NK-92 (cell line): ENCODE measurements around the gene KRT7.

Experiments used
- DNase-seq: peaks from one replicate; lab custom pipeline; 2025; ENCODE audit not compliant: unreplicated experiment; lab: John Stamatoyannopoulos, UW

Gene KRT7

DNA sequence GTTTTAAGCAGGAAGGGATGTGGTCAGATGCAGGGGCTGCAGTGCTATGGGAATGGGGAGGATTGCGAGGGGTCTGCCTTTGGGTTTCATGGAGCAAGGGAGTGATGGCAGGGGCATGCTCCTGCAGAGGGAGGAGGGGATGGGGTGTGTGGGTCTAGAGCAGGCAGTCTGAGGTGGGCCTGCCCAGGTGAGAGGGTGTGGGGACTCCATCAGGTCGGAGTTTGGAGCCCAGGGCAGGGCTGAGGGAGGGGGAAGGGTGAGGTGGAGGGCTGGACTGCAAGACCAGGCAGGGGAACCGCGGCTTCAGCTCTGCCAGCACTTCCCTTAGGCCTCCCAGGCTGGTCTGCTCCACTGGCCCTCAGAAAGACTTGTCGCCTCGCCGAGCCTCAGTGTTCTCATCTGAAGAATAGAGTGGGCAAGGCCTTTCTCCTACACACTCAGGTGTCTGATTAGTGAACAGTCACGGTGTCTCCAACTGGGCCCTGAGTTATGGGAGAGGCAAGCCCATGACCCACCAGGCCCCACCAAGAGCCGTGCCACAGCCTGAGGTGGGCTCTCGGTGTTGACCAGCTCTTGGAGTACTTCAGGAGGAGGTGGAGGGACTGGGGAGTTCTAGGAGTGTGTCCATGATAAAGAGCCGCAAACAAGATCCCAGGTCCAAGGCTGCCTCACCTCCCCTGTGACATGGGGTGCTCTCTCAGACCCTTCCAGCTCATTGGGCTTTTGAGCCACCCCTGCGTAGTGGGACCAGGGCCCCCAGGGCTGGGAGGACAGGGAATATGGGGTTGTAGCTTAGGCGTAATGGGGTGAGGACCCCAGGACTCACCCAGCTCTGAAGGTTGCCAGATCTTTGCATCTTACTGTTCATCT lies 21.1 kb upstream of the KRT7 start:
- DNase-seq = no peak

DNA sequence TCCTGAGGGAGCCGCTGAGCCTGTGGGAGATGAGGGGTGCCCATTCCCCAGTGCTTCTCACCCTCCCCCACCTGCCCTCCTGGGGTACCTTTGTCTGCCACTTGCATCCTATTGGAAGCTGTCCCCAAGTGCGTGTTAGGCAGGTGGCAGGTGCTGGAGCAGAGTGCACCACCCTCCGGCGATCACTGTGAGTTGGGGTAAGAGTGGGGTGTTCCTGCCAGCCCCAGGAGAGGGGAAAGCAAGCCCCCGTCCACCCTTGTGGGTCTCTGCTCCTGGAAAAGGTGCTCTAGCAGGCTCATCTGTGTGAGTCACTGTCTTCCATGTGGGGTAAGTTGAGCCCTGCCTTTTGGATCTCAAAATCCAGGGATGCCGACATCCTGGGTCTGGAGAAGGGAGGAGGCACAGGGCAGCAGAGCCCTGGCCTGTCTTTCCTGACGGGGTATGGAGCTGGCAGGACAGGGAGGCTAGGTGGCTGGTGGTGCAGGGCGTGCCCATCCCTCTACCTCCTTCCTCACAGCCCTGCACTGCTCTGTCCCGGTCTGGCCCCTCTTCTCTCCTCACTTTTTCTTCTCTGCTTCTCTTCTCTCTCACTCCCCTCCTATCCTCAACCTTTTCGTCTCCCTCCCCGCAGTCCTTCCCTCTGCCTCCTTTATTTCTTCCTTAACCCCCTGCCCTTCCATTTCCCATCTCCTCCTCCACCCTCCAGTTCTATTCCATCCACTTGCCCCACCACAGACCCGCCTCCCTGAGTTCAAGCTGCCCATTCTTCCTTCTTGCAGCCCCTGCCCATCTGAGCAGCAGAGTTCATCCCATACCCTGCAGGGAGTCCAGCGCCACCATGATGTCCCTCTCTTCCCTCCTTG lies 20.1 kb upstream of the KRT7 start:
- no peak for DNase-seq

DNA sequence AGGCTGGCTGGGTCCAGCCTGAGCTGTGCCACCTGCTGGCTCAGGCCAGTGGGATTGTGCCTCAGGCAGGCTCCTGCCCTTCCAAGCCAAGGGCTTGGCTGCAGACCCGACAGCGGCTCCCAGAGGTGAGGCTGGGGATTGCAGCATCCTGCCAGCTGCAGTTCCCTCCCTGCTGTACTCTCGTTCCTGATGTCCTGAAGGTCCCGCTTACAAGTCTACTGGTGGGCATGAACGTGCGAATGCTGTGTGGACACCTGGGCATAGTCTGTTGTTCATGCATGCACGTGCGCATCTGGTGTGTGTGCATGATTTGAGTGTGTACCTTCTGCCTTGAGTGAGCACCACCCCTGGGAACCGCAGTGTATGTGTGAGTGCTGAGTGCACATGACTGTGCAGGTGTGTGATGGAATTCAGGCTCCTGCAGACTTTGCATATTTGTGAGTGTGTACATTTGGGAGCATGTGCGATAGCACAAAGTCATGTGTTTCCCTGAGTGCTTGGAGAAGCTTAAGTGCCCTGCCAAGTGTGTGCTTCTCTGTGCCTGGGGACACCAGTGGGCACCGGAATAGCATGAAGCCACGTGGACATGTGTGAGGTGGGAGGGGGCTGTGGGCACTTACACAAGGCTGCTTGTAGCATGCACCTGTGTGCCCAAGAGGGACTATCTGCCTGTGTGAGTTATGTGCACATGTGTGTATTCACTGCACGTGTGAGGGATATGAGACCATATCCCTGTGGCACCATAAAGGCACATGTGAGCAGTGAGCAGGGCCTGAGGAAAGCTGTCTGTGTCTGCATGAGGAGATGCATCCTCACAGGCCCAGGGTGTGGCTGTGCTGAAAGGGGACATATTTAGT lies 19.3 kb upstream of the KRT7 start:
- no peak for DNase-seq

DNA sequence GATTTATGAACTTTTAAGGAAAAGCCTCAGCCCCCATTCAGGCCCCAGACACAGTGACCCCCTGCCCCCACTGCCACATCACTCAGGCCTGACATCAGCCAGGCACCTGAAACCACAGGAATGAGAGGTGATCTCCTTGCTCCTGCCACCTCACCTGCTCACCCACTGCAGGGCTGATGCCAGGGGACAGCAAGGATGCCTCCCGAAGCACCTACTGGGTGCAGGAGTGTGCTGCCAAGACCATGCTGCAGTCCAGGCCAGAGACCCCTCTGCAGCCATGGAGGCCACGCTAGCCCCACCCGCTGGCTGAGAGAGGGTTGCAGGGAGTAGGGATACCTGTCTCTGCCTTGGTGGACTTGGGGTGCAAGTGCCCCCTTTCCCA lies 18.6 kb upstream of the KRT7 start:
- DNase-seq = no peak

DNA sequence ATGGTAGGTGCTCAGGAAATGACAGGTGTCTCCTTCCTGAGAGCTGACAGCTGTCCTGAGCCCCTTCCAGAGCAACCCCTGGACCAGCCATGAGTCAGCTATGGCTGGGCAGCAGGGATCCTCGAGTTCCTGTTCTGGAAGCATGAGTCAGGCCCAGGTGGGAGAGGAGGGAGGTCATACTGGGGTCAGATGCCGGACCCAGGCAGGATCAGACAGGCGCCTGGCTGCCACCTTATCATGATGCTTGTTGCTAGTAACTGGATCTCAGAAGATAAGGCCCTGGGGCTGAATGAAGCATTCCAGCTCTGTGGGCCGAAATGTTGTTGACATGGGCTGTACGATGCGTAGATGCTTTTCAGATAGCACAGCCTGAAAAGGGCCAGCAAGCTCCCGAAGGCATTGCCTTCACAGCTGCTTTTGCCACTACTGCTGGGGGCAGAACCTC lies 17.4 kb upstream of the KRT7 start:
- no peak for DNase-seq

DNA sequence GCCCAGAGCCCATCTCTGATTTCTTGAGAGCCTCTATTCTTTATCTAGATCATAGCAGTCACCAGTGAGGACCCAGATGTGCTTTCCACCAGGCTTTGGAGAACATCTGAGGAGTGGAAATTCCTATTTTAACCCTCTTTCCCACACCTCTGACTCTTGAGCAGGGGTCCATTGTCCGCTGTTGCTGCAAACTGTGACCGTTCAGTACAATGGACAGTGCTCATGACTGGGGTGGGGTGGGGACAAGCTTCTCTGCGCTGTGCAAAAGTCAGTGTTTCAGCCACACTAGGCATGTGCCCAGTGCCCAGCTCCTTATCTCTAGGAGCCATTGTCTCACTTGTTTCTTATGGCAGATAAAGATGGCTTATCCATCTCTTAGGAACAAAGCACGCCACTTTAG lies 16.9 kb upstream of the KRT7 start:
- no peak for DNase-seq

DNA sequence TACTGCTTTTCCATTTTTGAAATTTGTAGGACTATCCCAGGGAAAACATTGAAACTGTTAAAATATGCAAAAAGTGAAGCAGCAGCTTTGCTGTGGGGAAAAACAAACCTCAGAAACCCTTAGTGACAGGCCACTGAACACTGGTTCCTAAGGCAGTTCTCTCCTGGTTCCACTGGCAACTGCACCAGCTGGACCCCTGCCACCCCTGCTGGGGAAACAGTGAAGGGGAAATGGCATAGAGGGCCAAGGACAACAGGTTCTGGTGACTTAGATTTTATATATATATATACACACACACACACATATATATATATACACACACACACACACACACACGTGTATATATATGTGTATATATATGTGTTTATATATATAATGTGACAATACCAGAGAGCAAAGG lies 16.2 kb upstream of the KRT7 start:
- DNase-seq = no peak

DNA sequence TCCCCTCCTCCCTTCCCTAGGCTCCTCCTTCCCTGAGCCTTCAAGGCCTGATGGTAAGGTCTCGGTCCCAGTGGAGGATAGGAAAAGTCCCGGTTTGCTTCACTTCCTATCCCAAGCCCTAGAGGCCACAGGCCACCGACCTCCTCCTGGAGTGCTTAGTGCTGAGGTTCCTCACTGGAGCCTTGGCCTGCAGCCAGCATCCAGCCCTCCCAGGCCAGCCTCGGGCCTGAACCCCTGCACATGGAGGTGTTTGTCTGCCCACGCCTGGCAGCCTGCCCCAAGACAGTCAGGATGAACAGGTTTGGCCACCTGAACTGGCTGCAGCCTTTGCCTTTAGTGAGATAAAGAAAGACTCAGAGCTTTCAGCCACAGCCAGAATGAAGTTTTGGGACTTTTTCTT lies 15.8 kb upstream of the KRT7 start:
- DNase-seq = no peak

DNA sequence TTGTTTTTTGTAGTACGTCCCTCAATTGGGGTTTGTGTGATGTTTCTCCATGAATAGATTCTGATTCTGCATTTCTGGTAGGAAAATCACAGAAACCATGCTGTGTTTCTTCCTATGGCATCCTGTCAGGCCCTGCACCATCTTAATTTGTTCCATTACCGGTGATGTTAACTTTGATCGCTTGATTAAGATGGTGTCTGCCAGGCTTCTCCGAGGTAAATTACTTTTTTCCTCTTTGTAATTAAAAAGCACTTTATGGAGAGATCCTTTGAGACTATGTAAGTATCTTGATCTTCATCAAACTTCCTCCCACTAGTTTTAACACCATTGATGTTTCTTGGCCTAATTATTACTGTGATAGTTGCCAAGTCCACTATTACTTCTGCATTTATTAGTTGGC lies 15.0 kb upstream of the KRT7 start:
- no peak for DNase-seq

DNA sequence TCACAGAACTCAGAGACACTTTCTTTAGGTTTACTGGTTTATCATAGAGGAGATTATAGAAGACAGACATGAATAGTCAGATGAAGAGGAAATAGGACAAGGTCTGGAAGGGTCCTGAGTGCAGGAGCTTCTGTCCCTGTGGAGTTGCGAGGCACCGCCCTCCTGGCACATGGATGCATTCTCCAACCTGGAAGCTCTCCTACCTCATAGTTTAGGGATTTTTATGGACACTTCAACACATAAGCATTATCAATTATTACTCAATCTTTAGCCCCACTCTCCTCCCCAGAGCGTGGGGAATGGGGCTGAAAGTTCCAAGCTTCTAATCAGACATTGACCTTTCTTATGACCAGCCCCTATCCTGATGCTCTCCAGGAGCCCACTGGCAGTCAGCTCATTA lies 12.6 kb upstream of the KRT7 start:
- DNase-seq = no peak

DNA sequence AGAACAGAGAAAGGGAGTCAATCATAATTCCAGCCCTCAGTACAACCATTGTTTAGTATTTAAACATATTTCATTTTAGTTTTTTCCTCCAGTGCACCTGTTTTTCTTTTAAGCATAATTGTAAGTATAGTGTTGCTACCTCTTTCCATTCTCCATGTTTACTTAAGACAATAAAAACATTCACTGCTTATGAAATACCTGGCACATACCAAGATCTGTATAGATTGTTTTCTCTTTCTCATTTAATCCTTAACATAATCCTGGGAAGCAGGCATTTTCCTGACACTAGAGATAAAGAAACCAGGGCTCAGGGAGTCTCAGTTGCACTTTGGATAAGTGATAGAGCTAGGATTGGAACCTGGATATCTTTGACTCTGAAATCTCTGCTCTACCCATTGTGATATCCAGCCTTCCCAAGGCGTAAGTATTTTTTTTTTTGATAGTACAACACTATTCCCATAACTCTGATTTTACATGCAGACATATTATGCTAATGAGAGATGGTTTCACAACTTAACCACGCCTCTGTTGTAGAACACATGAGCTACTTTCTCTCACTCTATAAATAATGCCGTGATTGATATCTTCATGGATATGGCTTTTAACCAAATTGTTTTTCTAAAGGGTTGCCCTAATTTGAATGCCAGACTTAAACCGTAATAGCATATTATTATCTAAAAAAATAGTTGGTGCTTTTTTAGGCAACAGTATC lies 11.8 kb upstream of the KRT7 start:
- no peak for DNase-seq

DNA sequence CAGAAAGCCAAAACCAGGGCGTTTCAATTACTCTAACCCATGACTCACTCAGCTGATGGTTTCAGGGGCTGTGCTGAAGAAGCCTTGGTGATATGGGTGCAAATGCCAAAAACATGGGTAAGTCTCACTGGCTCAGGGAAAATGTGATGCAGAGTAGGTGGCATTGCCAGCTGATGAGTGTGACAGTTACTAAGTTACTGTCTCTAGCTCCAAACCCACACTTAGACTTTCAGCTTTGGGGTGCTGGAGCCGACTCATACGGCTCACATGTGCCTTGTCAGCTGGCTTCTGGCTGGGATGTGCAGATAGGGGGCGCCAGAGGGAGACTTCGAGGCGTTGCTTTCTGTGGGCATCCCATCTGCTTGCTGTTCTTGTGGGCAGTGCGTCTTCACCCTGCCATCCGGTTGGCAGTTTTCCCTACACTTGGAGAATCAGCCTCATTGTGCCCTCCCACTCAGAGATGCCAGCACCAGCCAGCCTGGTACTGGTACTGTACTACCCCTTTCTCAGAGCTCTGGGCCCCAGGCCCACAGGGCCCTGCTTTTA lies 11.1 kb upstream of the KRT7 start:
- DNase-seq = no peak

DNA sequence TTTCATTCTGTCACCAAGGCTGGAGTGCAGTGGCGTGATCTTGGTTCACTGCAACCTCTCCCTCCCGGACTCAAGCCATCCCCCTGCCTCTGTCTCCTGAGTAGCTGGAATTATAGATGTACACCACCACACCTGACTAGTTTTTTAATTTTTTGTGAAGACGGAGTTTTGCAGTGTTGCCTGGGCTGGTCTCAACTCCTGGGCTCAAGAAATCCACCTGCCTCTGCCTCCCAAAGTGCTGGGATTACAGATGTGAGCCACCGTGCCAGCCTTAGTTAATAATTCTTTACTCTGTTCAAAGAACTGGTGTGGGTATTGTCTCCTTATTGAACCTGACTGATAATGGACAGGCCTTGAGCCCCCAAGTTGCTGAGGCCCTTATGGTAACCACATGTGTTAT lies 10.4 kb upstream of the KRT7 start:
- DNase-seq = no peak

DNA sequence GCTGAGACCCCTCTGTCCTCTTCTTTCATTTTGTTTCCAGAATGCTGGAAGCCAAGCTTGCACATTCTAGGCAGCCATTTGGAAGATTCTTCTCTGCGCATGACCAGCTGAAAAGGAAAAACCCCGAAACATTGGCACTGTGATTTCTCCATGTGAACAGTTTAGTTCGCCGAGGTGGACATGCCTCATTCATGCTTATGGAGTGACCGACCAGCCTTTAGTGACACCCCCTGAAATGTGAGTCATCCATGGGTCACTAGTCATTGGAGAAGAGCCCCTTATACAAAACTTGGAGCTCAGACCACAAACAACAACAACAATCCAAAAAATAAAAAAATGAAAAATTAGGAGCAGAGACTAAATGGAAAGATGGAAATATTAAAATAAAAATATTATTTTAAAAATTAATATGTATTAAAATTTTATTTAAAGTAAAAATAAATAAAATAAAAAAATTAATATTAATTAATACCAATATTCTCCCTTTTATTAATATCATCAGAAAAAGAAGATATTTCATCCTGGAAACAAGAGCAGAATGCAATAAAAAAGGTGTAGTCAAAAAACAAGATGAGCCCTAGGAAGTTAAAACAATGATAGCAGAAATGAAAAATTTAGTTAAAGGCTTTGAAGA lies 9.5 kb upstream of the KRT7 start:
- DNase-seq = no peak

DNA sequence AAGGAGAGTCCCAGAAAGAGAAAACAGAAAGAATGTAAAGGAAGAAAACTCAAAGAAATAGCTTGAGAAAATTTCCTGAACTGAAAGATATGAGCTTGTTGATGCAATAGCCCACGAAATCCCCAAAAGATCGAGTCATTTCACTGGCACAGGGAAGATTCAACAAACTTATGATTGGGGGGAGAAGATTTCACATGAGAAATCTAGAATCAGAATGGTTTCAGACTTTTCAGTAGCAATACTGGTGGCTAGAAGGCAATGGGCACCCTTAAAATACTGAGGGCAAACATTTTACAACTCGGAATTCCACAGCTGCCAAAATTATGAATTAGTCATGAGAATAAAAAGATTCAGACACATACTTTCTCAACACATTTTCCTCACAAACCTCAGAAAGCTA lies 8.9 kb upstream of the KRT7 start:
- DNase-seq = no peak

DNA sequence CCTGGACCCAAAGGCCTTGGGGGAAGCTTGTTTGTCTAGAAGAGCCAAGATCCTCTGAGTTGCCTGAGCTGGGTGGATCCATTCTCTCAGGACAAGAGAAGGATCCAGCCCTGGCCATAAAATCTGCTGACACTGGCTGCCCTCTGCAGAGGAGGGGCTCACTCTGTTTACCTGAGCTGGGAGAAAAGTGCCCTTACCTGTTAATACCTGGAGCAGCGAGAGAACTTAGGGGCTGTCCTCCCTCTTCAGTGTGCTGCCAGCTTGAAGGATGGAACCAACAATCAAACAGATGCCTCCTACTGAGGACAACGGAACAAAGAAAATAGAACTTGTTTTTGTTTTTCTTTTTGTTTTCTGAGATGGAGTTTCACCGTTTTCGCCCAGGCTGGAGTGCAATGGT lies 7.3 kb upstream of the KRT7 start:
- no peak for DNase-seq

DNA sequence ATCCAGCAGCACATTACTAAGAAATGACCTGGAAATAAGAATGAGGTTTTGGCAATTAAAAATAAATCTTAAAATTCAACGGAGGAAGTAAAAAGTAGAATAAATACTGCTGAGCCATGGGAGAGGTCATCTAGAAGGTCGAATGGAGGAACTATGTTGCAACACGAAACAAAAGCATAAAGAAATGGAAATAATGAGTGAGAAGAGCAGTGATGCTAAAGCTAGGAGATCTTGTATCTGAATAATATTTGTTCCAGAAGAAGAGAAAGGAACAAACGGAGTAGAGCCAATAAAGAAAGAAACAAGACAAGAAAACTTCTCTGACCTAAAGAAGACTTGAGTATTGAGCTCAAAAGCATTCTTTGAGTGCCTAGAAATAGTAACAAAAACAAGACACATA lies 6.6 kb upstream of the KRT7 start:
- DNase-seq = no peak

DNA sequence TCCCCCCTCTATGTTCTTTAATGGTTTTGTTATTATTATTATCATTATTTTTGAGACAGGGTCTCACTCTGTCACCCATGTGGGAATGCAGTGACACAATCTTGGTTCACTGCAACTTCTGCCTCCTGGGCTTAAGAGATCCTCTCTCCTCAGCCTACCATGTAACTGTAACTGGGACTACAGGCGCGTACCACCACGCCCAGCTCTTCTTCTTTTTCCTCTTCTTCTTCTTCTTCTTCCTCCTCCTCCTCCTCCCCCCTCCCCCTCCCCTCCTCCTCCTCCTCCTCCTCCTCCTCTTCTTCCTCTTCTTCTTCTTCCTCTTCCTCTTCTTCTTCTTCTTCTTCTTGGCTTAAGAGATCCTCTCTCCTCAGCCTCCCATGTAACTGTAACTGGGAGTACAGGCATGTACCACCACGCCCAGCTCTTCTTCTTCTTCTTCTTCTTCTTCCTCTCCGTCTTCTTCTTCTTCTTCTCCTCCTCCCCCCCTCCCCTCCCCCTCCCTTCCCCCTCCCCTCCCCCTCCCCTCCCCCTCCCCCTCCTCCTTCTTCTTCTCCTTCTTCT lies 5.4 kb upstream of the KRT7 start:
- no peak for DNase-seq

DNA sequence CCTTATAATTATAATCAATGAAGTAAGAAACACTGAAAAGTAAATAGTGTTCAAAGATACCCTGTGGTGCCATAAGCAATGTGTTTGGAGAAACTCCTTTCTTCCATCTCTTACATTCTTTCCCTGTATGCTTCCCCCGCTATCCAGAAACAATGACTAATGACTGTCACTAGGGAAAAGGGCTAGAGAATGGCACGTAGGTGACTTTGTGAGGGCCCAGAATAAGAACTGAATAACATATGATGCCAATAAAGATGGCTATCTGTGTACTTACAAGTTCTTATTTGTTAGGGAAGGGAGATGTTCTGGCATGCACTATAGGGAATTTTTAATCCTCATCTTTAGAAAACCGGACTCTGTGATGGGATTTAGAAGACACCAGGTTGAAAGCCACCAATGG lies 4.7 kb upstream of the KRT7 start:
- no peak for DNase-seq

DNA sequence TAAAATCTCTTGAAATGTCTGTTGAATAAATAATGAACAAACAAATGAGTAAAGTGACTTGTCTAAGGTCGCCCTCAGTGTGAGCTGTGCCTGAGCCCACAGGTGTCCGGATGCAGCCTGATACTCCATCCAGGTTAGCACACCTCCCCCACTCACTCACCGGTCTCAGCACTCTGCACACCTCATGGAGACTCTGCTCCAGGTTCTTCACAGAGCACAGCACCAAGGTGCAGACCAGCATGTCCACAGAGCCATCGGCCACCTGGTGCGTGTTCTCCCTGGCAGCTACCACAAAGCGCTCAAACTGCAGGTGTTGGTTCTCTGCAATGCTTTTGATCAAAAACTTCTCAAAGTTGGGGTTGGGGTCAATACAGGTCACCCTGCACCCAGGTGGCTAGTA lies 4.1 kb upstream of the KRT7 start:
- DNase-seq = no peak
